Gastroesophageal sphincter (tissue), 3 donors: ENCODE results near the gene RASSF6.

Experiments
- POLR2A ChIP-seq, 2 donors: fragments of 450-650 bp; IDR thresholded peaks; one replicate each; pipeline ENCODE4 v1.6.1; 2017; ENCODE audit warnings: antibody characterized with exemption in 2 of 2, mild to moderate bottlenecking in 2 of 2, moderate library complexity in 1 of 2
- TF ChIP-seq, protein P1 (sequence below), 4 experiments: fragments of 200-600 bp in 2 of 4; fragments of 450-650 bp in 2 of 4; sonication (generic) in 1 of 4; IDR thresholded peaks; one replicate each; pipeline ENCODE4 v1.5.1; 2017 to 2019; ENCODE audit warnings: antibody characterized with exemption in 4 of 4, mild to moderate bottlenecking in 2 of 4, moderate library complexity in 2 of 4

DNA sequence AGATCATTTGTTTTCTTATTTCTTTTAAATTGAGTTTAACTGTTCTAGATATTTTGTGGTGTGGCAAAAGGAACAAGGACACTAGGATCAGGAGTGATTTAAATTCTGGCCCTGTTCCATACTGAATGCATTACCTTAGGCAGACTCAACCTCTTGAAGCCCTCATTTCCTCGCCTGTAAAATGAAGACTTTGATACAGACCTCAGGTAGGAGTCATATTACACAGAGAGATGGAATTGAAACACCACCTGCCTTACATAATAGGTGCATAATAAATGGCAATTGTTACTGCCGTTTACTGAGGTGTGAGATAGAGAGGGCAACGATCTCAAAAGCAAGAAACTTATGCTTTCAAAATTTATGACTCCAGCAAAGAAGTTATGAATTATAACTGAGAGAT is 28.2 kb upstream of the RASSF6 start:
- TF ChIP-seq, protein P1, sequence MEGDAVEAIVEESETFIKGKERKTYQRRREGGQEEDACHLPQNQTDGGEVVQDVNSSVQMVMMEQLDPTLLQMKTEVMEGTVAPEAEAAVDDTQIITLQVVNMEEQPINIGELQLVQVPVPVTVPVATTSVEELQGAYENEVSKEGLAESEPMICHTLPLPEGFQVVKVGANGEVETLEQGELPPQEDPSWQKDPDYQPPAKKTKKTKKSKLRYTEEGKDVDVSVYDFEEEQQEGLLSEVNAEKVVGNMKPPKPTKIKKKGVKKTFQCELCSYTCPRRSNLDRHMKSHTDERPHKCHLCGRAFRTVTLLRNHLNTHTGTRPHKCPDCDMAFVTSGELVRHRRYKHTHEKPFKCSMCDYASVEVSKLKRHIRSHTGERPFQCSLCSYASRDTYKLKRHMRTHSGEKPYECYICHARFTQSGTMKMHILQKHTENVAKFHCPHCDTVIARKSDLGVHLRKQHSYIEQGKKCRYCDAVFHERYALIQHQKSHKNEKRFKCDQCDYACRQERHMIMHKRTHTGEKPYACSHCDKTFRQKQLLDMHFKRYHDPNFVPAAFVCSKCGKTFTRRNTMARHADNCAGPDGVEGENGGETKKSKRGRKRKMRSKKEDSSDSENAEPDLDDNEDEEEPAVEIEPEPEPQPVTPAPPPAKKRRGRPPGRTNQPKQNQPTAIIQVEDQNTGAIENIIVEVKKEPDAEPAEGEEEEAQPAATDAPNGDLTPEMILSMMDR (IDR thresholded peaks at IDR 0.05), result no peak
- no peak for TF ChIP-seq POLR2A (IDR thresholded peaks at IDR 0.05)
